Activated CD4-positive, alpha-beta T cell treated with anti-CD3 and anti-CD28 coated beads, Interleukin-2, amount 10 ng/mL, durations not matched to agents 7 days and 5 days (primary cell): ENCODE measurements around the gene AGTRAP. TPM values are rescaled to one million over a fixed set of nuclear protein-coding genes. Genes with fewer than 3 reads are reported as not detected.

Source experiments
- CTCF ChIA-PET: fragments of 350-600 bp; sonication (Branson Sonifier 250); formaldehyde crosslinking; loops from one replicate; lab custom pipeline; 2021; ENCODE audit warnings: antibody characterized with exemption; lab: Charles Lee
- POLR2A ChIA-PET: fragments of 350-600 bp; sonication (Branson Sonifier 250); formaldehyde crosslinking; loops from one replicate; lab custom pipeline; 2021; ENCODE audit warnings: antibody characterized with exemption; lab: Charles Lee
- DNase-seq: peaks from one replicate; pipeline ENCODE4 v3.0.0-alpha.2; 2020
- H3K27ac Mint-ChIP-seq: one replicate; pipeline ENCODE4 v1.8.0; 2021; ENCODE audit warnings: mild to moderate bottlenecking, moderate library complexity, mixed read lengths
- H3K27me3 Mint-ChIP-seq: one replicate; pipeline ENCODE4 v1.8.0; 2021; ENCODE audit warnings: mixed read lengths
- H3K36me3 Mint-ChIP-seq: one replicate; pipeline ENCODE4 v1.8.0; 2021; ENCODE audit warnings: low read depth, mixed read lengths
- H3K4me1 Mint-ChIP-seq: one replicate; pipeline ENCODE4 v1.8.0; 2021; ENCODE audit warnings: mixed read lengths
- H3K4me3 Mint-ChIP-seq: one replicate; pipeline ENCODE4 v1.8.0; 2021; ENCODE audit warnings: mild to moderate bottlenecking, moderate library complexity, mixed read lengths
- H3K9me3 Mint-ChIP-seq: one replicate; pipeline ENCODE4 v1.8.0; 2021; ENCODE audit warnings: mixed read lengths
- total RNA-seq, 2 experiments: library from RNA; stranded (reverse); gene quantifications; one replicate each; pipeline ENCODE4 v1.2.3, GENCODE V29; 2021

The AGTRAP gene
- total RNA-seq, 2 experiments from 2014 or later = 41.3 to 42.7 TPM

DNA sequence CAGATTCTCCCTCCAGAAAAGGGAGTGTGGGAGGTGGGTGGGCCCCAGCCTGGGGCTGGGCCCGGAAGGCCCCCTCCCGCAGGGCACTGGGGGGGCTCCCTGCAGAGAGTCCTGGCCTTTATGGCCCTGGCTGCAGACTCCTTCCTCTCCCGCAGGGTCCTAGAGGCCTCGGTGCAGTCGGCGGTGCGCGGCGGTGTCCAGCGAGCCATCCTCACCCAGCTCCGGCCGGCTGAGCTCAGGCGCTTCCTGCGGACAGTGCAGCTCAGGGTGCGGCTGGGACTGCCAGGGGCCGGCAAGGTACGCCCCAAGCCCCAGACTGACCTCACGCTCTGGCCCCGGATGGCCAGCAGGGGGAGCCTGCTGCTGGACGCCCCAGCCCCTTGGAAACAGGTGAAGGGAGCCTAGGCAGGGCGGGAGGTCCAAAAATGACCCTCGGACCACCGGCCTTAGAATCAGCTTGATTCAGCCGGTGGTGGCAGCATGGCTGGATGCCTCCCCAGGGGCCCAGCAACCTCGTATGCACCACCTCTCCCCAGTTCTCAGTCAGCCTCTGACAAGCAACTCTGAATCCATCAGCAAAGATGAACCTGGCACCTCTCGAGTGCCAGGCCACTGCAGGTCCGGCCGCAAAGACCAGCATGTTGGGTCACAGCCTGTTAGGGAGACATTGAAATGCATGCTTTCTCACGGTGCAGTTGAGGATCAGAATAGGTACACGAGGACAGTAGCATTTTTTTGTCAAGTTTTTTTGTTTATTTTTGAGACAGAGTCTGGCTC, 49.2 kb downstream of the AGTRAP start:
- H3K36me3 Mint-ChIP-seq = no peaks in the 10 kb centered on the region
- H3K4me3 Mint-ChIP-seq = no peak overlapping the region
- CTCF ChIA-PET = interaction anchor here (0.6 to 4.3 kb wide), 5 partner anchors 8 to 317 kb away, joined by 3 to 13 read pairs (median 3); no protein-coding TSS in a partner anchor
- no peaks in the 10 kb centered on the region for H3K9me3 Mint-ChIP-seq
- H3K4me1 Mint-ChIP-seq = peaks cover 2% of the 10 kb centered on the region
- no peaks in the 10 kb centered on the region for H3K27me3 Mint-ChIP-seq
- POLR2A ChIA-PET = no interaction called here
- H3K27ac Mint-ChIP-seq = no peak overlapping the region
- DNase-seq = peak; percentile 33

DNA sequence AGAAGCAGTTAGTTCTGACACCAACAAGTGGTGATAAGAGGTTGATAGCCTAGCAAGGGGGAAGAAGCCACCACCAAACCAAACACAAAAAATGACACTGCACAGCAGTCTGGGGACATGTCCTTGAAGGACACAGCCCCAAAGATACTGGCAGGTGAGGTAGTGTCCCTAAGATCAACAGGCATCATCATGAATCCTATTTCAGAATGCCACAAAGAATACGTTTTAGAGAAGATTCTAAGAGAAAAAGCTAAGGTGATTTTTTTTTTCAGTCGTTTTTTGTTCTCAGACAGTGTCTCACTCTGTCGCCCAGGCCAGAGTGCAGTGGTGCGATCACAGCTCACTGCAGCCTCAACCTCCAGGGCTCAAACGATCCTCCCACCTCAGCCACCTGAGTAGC, 50.2 kb downstream of the AGTRAP start:
- peaks cover 2% of the 10 kb centered on the region for H3K4me1 Mint-ChIP-seq
- no peaks in the 10 kb centered on the region for H3K36me3 Mint-ChIP-seq
- no peak overlapping the region for H3K27ac Mint-ChIP-seq
- H3K27me3 Mint-ChIP-seq = no peaks in the 10 kb centered on the region
- no peak for DNase-seq
- POLR2A ChIA-PET = no interaction called here
- CTCF ChIA-PET = interaction anchor here (0.6 to 4.3 kb wide), 3 partner anchors 9 to 838 kb away, joined by 3 to 13 read pairs (median 6); no protein-coding TSS in a partner anchor
- H3K4me3 Mint-ChIP-seq = no peak overlapping the region
- H3K9me3 Mint-ChIP-seq = no peaks in the 10 kb centered on the region

DNA sequence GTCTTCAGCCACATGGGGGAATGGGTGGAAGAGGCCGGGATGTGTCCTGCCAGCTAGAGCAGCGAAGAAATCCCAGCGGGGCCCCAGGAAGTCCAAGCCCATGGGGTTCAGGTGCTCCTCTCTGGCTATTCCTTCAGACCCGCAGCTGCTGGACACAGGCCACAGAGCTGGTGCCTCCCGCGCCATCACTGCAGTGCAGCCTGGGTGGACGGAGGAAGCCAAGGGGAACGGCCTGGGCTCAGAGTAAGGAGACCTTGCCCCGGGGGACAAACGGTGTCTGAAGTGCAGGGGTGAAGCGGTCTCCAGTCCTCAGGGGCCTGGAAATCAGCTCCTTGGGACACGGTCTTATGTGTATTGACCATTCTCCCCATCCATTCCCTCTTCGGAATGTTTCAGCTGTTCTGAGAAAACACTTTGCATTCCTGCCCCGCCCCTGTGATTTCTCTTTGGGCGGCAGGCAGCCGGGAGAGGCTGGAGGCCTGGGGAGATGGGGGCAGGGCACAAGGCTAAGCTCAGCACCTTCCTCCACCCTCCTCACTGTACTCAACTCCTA, 51.4 kb downstream of the AGTRAP start:
- H3K4me3 Mint-ChIP-seq = no peak overlapping the region
- H3K4me1 Mint-ChIP-seq = peaks cover 2% of the 10 kb centered on the region
- ChIA-PET CTCF (interaction anchor here (4.3 kb wide), 1 partner anchor 8 kb away, joined by 13 read pairs; no protein-coding TSS in a partner anchor), POLR2A (interaction anchor here (0.6 kb wide), 1 partner anchor 70 kb away, joined by 4 read pairs; no protein-coding TSS in a partner anchor)
- H3K27ac Mint-ChIP-seq = no peak overlapping the region
- H3K9me3 Mint-ChIP-seq = no peaks in the 10 kb centered on the region
- H3K36me3 Mint-ChIP-seq = peaks cover 3% of the 10 kb centered on the region
- DNase-seq = no peak
- no peaks in the 10 kb centered on the region for H3K27me3 Mint-ChIP-seq

DNA sequence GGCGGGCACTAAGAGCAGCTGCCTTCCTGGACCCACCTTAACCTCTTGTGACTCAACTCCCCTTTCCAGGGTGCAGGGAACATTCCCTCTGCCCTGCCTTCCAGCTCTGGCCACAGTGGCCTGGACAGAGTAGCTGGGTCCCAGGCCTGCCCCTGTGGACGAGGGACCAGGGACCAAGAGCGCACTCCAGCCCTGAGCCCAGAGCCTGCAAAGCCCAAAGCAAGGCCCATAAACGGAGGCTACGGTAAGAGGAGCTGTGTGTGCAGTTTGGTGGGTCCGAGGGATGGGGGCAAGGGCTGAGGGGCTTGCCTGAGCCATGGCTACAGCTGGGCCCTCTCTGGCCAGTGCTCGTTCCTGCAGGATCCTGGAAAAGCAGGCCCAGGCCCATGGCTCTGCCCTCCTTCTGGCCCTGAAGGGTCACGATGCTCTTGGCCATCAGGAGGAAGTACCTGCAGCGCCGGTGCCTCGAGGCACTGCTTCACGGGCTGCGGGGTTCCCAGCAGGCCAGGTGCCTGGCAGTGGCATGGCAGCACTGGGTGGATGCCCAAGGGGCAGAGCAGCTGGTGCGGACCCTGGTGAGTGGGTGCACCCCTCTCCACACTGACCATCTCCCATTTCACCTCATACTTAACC, 52.0 kb downstream of the AGTRAP start:
- Mint-ChIP-seq H3K4me3 (no peak overlapping the region), H3K9me3 (no peaks in the 10 kb centered on the region), H3K27me3 (no peaks in the 10 kb centered on the region), H3K36me3 (peaks cover 5% of the 10 kb centered on the region), H3K4me1 (peaks cover 2% of the 10 kb centered on the region), H3K27ac (no peak overlapping the region)
- CTCF ChIA-PET = interaction anchor here (0.6 to 4.3 kb wide), 2 partner anchors 7 to 665 kb away, joined by 3 to 13 read pairs; no protein-coding TSS in a partner anchor
- DNase-seq = no peak
- POLR2A ChIA-PET = interaction anchor here (0.6 kb wide), 1 partner anchor 71 kb away, joined by 4 read pairs; no protein-coding TSS in a partner anchor

DNA sequence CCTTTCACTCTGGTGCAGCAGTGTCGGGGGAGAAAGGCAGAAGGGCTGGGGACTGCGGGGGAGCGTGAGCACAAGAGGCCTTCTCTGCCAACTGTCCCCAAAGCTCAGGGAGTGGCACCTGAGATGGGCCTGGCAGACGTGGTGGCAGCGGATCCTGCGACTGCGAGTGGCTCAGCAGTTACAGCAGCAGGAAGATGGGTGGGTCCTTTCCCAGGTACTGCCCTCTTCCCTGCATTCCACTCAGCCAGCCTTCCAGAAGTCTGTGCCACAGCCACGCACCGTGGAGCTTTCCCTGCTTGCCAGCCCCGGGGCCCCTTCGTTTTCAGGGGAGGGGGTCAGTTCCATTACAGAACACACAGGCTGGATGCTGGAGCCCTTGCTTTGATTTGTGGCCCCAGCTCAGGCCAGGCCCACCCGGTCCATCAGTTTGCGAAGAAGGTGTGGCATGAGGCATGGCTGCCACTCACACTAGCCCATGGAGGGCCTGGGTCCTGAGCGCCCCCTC, 52.7 kb downstream of the AGTRAP start:
- DNase-seq = no peak
- no peaks in the 10 kb centered on the region for H3K9me3 Mint-ChIP-seq
- POLR2A ChIA-PET = no interaction called here
- no peaks in the 10 kb centered on the region for H3K27me3 Mint-ChIP-seq
- no peak overlapping the region for H3K27ac Mint-ChIP-seq
- CTCF ChIA-PET = interaction anchor here (0.6 kb wide), 1 partner anchor 666 kb away, joined by 3 read pairs; no protein-coding TSS in a partner anchor
- H3K4me3 Mint-ChIP-seq = no peak overlapping the region
- peaks cover 5% of the 10 kb centered on the region for H3K36me3 Mint-ChIP-seq
- peaks cover 2% of the 10 kb centered on the region for H3K4me1 Mint-ChIP-seq

DNA sequence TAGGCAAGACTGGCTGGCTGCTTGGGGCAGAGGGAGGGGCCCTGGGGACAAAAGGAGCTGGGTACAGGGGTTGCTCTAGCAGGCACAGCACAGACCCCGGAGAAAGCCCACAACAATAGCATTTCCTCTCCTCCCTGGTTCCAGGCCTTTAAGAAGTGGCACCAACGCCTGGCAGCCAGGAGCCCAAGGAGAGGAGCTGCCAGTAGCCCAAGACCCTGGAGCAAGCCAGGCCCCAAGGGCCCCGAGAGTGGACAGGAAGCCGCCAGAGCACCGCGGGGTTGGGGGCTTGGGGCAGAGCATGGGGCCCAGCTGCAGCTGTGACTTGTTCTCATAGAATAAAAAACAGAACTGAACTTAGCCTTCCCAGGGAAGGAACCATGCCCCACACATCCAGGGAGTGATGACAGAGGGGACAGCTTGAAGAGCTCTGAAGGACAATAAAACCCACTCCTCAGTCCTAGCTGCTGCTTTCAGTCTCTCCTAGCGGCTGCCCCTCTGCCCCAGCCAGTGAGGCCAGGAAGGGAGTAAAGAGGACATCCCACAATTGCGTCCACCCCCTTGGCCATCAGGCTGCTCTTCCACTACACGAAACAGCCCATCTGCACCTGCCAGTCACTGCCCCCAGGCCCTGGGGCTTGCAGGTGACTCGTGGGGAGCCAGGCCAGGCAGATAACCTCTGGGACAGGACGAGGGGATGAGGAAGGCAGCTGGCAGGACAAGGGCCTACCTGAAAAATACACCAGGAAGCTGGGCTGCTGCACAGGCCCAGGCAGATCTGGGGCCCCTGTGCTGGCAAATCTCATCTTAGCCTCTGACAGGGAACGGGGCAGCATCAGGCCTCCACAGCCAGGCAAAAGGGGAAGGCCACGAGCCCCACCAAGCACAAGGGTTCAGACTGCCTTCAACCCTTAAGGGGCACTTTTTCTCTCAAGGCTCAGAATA, 53.5 kb downstream of the AGTRAP start:
- Mint-ChIP-seq H3K27ac (no peak overlapping the region), H3K36me3 (peaks cover 8% of the 10 kb centered on the region), H3K9me3 (no peaks in the 10 kb centered on the region), H3K27me3 (no peaks in the 10 kb centered on the region), H3K4me1 (peaks cover 2% of the 10 kb centered on the region), H3K4me3 (no peak overlapping the region)
- ChIA-PET CTCF (interaction anchor here (0.7 kb wide), 1 partner anchor 69 kb away, joined by 3 read pairs; no protein-coding TSS in a partner anchor), POLR2A (no interaction called here)
- no peak for DNase-seq

DNA sequence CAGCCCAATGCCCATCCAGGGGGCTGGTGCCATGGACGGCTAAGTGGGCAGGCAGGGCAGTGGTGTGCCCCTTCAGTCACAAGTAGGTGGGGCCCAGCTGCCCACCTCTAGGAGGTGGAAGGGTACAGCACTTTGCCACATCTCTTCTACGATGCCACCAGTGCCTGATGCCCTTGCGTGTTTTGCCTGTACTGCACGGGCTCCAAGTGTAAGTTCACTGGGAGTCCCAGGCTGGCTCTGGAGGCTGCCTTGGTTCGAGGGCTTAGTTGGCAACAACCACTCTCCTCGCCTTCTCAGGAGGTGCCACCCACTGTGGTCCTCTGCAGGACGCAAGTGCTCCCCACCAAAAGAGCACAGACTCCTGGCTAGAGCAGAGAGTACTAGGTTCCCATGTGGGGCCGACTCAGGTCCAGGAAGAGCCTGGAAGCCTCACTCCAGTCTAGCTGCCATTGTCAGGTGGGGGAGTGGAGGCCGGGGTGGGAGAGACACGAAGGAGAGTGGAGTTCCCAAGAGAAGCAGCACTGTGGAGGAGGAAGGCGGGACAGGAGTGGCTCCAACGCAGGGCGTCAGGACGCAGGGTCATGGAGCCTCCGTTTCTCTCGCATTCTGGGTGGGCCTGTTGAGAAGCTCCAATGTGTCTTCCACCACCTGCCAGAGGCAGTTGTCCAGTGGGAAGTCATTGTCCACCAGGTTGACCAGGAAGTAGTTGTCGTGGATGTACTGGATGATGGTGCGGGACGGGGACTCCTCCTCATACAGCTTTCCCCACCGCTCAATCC, 54.4 kb downstream of the AGTRAP start:
- Mint-ChIP-seq H3K27me3 (no peaks in the 10 kb centered on the region), H3K27ac (no peak overlapping the region), H3K9me3 (no peaks in the 10 kb centered on the region), H3K36me3 (peaks cover 11% of the 10 kb centered on the region), H3K4me3 (no peak overlapping the region), H3K4me1 (peaks cover 2% of the 10 kb centered on the region)
- DNase-seq = no peak
- ChIA-PET CTCF (no interaction called here), POLR2A (no interaction called here)

DNA sequence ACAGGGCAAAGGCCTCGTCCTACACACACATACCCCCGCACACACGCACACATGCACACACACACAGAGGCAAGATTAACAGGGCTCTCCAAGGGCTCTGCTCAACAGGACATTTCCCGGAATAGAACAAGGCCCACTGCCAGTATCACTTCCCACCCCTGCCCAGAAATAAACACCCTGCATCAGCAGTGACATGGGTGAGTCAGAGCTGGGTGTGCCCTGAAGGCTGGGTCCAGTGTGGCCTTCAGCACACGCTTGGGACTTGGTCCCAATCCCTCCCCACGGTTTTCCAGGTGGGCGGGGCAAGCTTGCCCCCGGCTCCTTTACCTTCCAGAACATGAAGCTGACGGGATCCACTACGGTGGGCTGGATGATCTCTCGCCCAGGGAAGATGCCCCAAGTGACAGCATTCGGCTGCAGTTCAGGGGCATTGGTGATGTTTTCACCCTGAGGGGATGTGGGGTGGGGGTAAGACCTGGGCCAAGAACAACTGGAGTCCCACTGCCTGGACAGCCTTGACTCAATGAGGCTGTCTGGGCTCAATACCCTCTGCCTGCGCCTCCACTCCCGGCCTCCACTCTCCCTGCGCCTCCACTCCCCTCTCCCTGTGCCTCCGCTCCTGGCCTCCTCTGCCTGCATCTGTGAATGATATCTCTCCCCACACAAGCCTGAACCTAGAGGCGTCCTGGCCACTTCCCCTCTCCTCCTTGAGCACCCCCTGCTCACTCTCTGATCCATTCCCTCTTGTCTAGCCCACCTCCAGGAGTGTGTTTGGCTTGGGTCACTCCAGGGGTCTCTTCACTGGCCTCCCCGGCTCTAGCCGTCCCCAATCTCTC, 55.2 kb downstream of the AGTRAP start:
- Mint-ChIP-seq H3K36me3 (peaks cover 12% of the 10 kb centered on the region), H3K9me3 (no peaks in the 10 kb centered on the region), H3K27ac (no peak overlapping the region), H3K4me3 (no peak overlapping the region), H3K4me1 (peaks cover under 1% of the 10 kb centered on the region), H3K27me3 (no peaks in the 10 kb centered on the region)
- ChIA-PET POLR2A (no interaction called here), CTCF (no interaction called here)
- DNase-seq = no peak

DNA sequence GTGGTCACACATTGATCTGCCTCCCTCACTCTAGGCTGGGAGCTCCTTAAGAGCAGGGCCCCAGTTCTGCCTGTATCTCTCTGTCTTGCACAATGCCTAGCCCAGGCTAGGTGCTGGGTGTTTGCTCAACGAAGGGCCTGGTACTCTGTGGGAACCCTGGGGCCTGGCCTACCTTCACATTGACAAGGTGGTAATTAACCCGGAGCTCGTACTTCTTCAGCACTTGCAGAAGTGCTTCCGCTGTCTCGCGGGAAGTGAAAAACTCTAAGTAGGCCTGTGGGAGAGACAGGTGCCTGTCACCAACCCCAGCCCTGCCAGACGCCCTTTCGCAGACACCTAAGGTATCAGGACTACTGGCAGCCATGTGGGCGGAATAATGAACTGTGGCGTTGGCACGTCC, 56.2 kb downstream of the AGTRAP start:
- ChIA-PET POLR2A (no interaction called here), CTCF (interaction anchor here (1.4 kb wide), 1 partner anchor 9 kb away, joined by 4 read pairs; no protein-coding TSS in a partner anchor)
- H3K4me1 Mint-ChIP-seq = no peaks in the 10 kb centered on the region
- peaks cover 16% of the 10 kb centered on the region for H3K36me3 Mint-ChIP-seq
- no peaks in the 10 kb centered on the region for H3K9me3 Mint-ChIP-seq
- no peak for DNase-seq
- no peaks in the 10 kb centered on the region for H3K27me3 Mint-ChIP-seq
- no peak overlapping the region for H3K27ac Mint-ChIP-seq
- H3K4me3 Mint-ChIP-seq = no peak overlapping the region

DNA sequence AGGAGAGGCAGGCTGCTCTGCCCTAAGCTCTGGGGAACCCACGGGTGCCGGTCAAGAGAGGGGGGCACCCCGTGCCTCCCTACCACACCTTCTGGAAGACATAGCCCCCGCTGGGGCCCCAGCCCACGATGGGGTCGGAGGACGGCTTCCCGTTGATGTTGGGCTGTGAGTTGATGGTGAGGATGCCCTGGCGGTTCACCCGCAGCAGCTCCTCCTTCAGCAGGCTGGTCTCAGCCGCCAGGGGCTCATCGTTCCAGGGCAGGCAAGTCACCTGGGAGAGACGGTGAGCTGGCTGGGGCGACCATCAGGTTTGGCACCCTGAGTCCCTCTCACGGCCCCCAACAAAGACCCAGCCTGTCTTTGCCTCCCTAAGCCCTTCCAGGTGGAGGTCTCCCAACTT, 57.9 kb downstream of the AGTRAP start:
- ChIA-PET POLR2A (no interaction called here), CTCF (interaction anchor here (0.6 to 3.1 kb wide), 2 partner anchors 8 to 587 kb away, joined by 4 to 13 read pairs; no protein-coding TSS in a partner anchor)
- no peaks in the 10 kb centered on the region for H3K27me3 Mint-ChIP-seq
- H3K36me3 Mint-ChIP-seq = peaks cover 16% of the 10 kb centered on the region
- H3K4me1 Mint-ChIP-seq = no peaks in the 10 kb centered on the region
- no peak overlapping the region for H3K4me3 Mint-ChIP-seq
- H3K27ac Mint-ChIP-seq = no peak overlapping the region
- H3K9me3 Mint-ChIP-seq = no peaks in the 10 kb centered on the region
- no peak for DNase-seq
